IPS-18a (cell line): ENCODE results near the gene MYOT.

Experiments
- H3K27ac ChIP-seq: one replicate; pipeline ENCODE4 v1.5.1; 2013; ENCODE audit warnings: low read length
- H3K27me3 ChIP-seq: one replicate; pipeline ENCODE4 v1.6.1; 2013; ENCODE audit warnings: mild to moderate bottlenecking, low read length; ENCODE audit not compliant: control insufficient read depth, insufficient read depth
- H3K36me3 ChIP-seq: one replicate; pipeline ENCODE4 v1.6.1; 2013; ENCODE audit warnings: low read depth, low read length; ENCODE audit not compliant: control insufficient read depth
- H3K4me1 ChIP-seq: one replicate; pipeline ENCODE4 v1.6.1; 2013; ENCODE audit warnings: low read depth, low read length; ENCODE audit not compliant: control insufficient read depth
- H3K4me3 ChIP-seq: one replicate; pipeline ENCODE4 v1.5.1; 2013; ENCODE audit warnings: low read length
- H3K9ac ChIP-seq: one replicate; pipeline ENCODE4 v1.6.1; 2013; ENCODE audit warnings: mild to moderate bottlenecking, low read length, moderate library complexity
- H3K9me3 ChIP-seq: one replicate; pipeline ENCODE4 v1.6.1; 2013; ENCODE audit warnings: low read depth, low read length; ENCODE audit not compliant: control insufficient read depth

The MYOT gene

DNA sequence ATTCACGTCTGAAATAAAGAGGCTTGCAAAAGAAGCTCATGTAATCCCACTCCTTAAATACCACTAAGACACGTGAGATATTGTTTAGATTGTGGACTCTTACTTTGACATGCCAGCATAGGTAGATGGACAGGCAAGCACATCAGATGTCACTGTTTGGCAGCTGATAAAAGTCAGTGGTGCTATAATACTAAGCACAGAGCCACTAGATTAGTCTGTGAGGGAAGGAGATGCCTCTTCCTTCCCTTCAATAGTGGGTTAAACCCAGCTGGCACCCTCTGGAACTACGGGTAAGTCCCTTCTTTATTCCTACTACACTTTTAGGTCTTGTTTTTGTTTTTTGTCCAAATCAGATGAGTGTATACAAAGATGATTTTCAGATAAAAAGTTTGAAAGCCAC lies at the start of gene MYOT:
TSS of gene MYOT (plus strand) at position 197 of the 400 bp plus-strand sequence. CDS start 2,792 bp downstream, outside the sequence.
- Histone ChIP-seq H3K4me1 (no peaks in the 10 kb centered on the region), H3K27me3 (no peaks in the 10 kb centered on the region), H3K9ac (no peak within 1 kb of the TSS), H3K9me3 (no peaks in the 10 kb centered on the region), H3K27ac (no peak within 1 kb of the TSS), H3K4me3 (no peak within 1 kb of the TSS), H3K36me3 (no peaks in the 10 kb centered on the region)

- H3K4me3 ChIP-seq: no peak overlapping the region
- H3K27ac ChIP-seq: no peak overlapping the region
- H3K27me3 ChIP-seq: no peaks in the 10 kb centered on the region
- no peak overlapping the region for H3K9ac ChIP-seq
- no peaks in the 10 kb centered on the region for H3K36me3 ChIP-seq
- no peaks in the 10 kb centered on the region for H3K9me3 ChIP-seq
- peaks cover 3% of the 10 kb centered on the region for H3K4me1 ChIP-seq
These were observed 47.9 kb upstream of the MYOT start for GRCh38 chr5:137819766-137820165.

GRCh38 chr5:137822158-137822764 lies 45.4 kb upstream of the MYOT start:
- no peak overlapping the region for H3K9ac ChIP-seq
- H3K4me1 ChIP-seq: peaks cover 10% of the 10 kb centered on the region
- H3K4me3 ChIP-seq: no peak overlapping the region
- H3K27ac ChIP-seq: no peak overlapping the region
- no peaks in the 10 kb centered on the region for H3K27me3 ChIP-seq
- H3K9me3 ChIP-seq: no peaks in the 10 kb centered on the region
- H3K36me3 ChIP-seq: no peaks in the 10 kb centered on the region

DNA sequence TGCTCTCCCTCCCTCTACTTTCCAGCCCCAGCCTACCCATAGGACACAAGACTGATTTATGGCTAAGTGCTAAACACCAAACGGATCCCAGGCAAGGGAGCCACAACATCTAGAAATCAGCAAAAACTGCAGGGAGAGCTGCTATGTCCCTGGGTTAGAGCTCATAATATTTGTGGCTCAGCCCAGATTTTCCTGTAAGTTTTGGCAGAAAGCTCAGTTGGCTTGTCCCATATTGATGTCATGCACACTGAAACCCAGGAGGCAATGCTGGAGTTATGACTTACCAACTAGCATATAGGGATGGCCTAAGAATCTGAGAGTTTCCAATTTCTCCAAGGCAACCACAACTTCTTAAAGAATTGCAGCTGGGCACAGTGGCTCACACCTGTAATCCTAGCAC lies 44.7 kb upstream of the MYOT start:
- H3K27ac ChIP-seq: no peak overlapping the region
- no peaks in the 10 kb centered on the region for H3K9me3 ChIP-seq
- no peaks in the 10 kb centered on the region for H3K27me3 ChIP-seq
- peaks cover 10% of the 10 kb centered on the region for H3K4me1 ChIP-seq
- H3K9ac ChIP-seq: no peak overlapping the region
- H3K36me3 ChIP-seq: no peaks in the 10 kb centered on the region
- no peak overlapping the region for H3K4me3 ChIP-seq

- no peak overlapping the region for H3K4me3 ChIP-seq
- no peak overlapping the region for H3K9ac ChIP-seq
- peaks cover 10% of the 10 kb centered on the region for H3K4me1 ChIP-seq
- no peaks in the 10 kb centered on the region for H3K36me3 ChIP-seq
- no peak overlapping the region for H3K27ac ChIP-seq
- H3K27me3 ChIP-seq: no peaks in the 10 kb centered on the region
- no peaks in the 10 kb centered on the region for H3K9me3 ChIP-seq
These were observed 42.5 kb upstream of the MYOT start for GRCh38 chr5:137825165-137825564.

- no peaks in the 10 kb centered on the region for H3K36me3 ChIP-seq
- H3K4me3 ChIP-seq: no peak overlapping the region
- peaks cover 10% of the 10 kb centered on the region for H3K4me1 ChIP-seq
- no peak overlapping the region for H3K9ac ChIP-seq
- no peaks in the 10 kb centered on the region for H3K9me3 ChIP-seq
- H3K27me3 ChIP-seq: no peaks in the 10 kb centered on the region
- H3K27ac ChIP-seq: no peak overlapping the region
These were observed 41.6 kb upstream of the MYOT start for GRCh38 chr5:137826067-137826466.

- Histone ChIP-seq H3K9ac (no peak overlapping the region), H3K36me3 (no peaks in the 10 kb centered on the region), H3K4me1 (peaks cover 15% of the 10 kb centered on the region), H3K9me3 (no peaks in the 10 kb centered on the region), H3K27me3 (no peaks in the 10 kb centered on the region), H3K4me3 (no peak overlapping the region), H3K27ac (no peak overlapping the region)
These were observed 39.5 kb upstream of the MYOT start for GRCh38 chr5:137828180-137828579.

DNA sequence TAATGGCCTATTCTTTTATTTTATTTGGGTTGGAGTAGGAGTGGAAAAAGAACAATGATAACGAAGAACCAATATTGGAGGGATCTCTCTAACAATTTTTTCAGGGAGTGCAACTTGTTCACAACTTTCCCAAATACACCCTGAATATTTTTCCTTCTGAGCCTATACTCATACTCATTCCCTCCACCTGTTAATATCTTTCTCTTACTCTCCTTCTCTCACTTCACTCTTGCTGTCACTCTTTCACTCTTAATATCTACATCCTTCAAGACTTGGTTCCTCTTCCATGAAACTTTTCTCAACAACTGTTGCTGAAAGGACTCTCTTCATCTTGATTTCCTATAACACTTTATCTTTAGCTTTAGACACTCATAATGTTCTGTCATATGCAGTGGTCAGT lies 39.0 kb upstream of the MYOT start:
- Histone ChIP-seq H3K9ac (no peak overlapping the region), H3K9me3 (no peaks in the 10 kb centered on the region), H3K27ac (no peak overlapping the region), H3K4me3 (no peak overlapping the region), H3K27me3 (no peaks in the 10 kb centered on the region), H3K4me1 (peaks cover 20% of the 10 kb centered on the region), H3K36me3 (no peaks in the 10 kb centered on the region)

DNA sequence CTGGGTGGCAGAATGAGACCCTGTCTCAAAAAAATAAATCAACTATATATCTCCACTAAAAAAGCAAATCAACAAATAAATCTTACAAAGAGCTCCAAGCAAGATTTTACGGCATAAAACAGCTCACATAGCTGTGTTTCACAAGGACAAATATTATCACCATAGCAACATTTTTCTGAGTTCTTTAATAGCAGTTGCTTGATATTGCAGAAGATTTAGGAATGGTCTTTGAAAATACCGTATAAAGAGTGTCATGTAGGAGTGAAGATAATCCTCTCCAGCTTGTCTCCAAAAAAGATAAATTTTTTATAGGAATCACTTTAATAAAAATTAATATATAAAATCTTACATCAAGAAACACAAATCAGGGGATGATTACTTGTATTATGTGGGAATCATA lies 36.6 kb upstream of the MYOT start:
- no peaks in the 10 kb centered on the region for H3K36me3 ChIP-seq
- peaks cover 22% of the 10 kb centered on the region for H3K4me1 ChIP-seq
- no peak overlapping the region for H3K9ac ChIP-seq
- H3K4me3 ChIP-seq: no peak overlapping the region
- no peaks in the 10 kb centered on the region for H3K9me3 ChIP-seq
- no peak overlapping the region for H3K27ac ChIP-seq
- H3K27me3 ChIP-seq: no peaks in the 10 kb centered on the region

- H3K27me3 ChIP-seq: no peaks in the 10 kb centered on the region
- no peaks in the 10 kb centered on the region for H3K36me3 ChIP-seq
- H3K4me3 ChIP-seq: no peak overlapping the region
- no peak overlapping the region for H3K27ac ChIP-seq
- H3K9ac ChIP-seq: no peak overlapping the region
- H3K4me1 ChIP-seq: peaks cover 22% of the 10 kb centered on the region
- no peaks in the 10 kb centered on the region for H3K9me3 ChIP-seq
These were observed 36.1 kb upstream of the MYOT start for GRCh38 chr5:137831526-137831925.

DNA sequence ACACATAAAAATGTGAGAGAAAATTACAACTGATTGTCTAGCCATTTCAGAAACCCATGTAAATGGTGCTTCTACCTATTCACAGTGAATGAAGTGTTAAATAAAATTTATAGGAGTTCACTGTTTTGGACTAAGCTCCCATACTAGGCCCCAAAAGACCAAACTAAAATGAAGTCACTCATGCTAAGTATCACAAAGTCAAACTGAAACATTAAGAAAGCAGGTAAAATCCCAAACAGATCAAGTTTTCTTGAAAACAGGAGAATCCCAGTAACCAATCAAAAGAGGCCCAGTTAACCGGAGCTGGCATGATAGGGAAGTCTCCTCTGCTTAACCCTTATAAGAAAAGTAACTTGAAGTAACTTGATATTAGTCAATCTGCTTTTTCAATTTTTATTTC lies 35.2 kb upstream of the MYOT start:
- Histone ChIP-seq H3K36me3 (no peaks in the 10 kb centered on the region), H3K27me3 (no peaks in the 10 kb centered on the region), H3K9ac (no peak overlapping the region), H3K4me1 (peaks cover 22% of the 10 kb centered on the region), H3K27ac (no peak overlapping the region), H3K4me3 (no peak overlapping the region), H3K9me3 (no peaks in the 10 kb centered on the region)

- Histone ChIP-seq H3K9me3 (no peaks in the 10 kb centered on the region), H3K36me3 (no peaks in the 10 kb centered on the region), H3K4me3 (no peak overlapping the region), H3K27ac (no peak overlapping the region), H3K9ac (no peak overlapping the region), H3K27me3 (no peaks in the 10 kb centered on the region), H3K4me1 (peaks cover 22% of the 10 kb centered on the region)
These were observed 34.2 kb upstream of the MYOT start for GRCh38 chr5:137833463-137833862.
